HCT116 (cell line): ENCODE results near the gene IL32. TPM values are rescaled to one million over a fixed set of nuclear protein-coding genes. Genes with fewer than 3 reads are reported as not detected.

ENCODE experiments used
- ATAC-seq: fragments of 200-7000 bp; cut with Tn5 transposase; 2 replicates; pipeline ENCODE4 v1.9.1; 2020; ENCODE audit warnings: mild to moderate bottlenecking, moderate library complexity
- BruUV-seq: library from RNA; stranded (reverse); fragments of 400-500 nt; replicated peaks from 2 replicates; lab custom pipeline; 2021; lab: Mats Ljungman, UMichigan
- CTCF ChIA-PET: fragments of 300-600 bp; sonication (Branson Sonifier 250); formaldehyde crosslinking; loops from one replicate; lab custom pipeline; 2021; ENCODE audit warnings: antibody characterized with exemption; lab: Charles Lee
- POLR2A ChIA-PET: fragments of 300-600, 350-600 bp; sonication (Branson Sonifier 250); formaldehyde crosslinking; loops from one replicate; lab custom pipeline; 2021; ENCODE audit warnings: antibody characterized with exemption; lab: Charles Lee
- RAD21 ChIA-PET, 2 experiments: fragments of 300-600 bp; sonication (Branson Sonifier 250); formaldehyde crosslinking; loops; one replicate each; lab custom pipeline; 2023; ENCODE audit warnings: low total read pairs in 2 of 2; ENCODE audit not compliant: uncharacterized antibody in 2 of 2, unreplicated experiment in 2 of 2, low non-redundant PET in 1 of 2; lab: Charles Lee
- DNase-seq: peaks from one replicate; pipeline ENCODE4 v3.0.0-alpha.2; 2010; ENCODE audit warnings: low read depth, low spot score
- H2AFZ ChIP-seq: fragments of 200-600 bp; shearing (Covaris generic), sonication (generic); 2 replicates; pipeline ENCODE4 v1.6.1; 2017; ENCODE audit warnings: low read depth, mixed run types, mixed read lengths, antibody characterized with exemption, low read length; ENCODE audit not compliant: poor library complexity, severe bottlenecking
- H3K27ac ChIP-seq: 2 replicates; pipeline ENCODE4 v1.5.1; 2012; ENCODE audit warnings: low read depth, low read length
- H3K27me3 ChIP-seq: fragments of 200-600 bp; sonication (generic); 2 replicates; pipeline ENCODE4 v1.6.1; 2016; ENCODE audit warnings: mixed run types, low read length, mixed read lengths; ENCODE audit not compliant: insufficient read depth
- H3K36me3 ChIP-seq, 2 experiments: fragments of 200-500 bp in 1 of 2; fragments of 200-600 bp in 1 of 2; sonication (Bioruptor generic) in 1 of 2; sonication (generic) in 1 of 2; 2 replicates each; pipeline versions ENCODE4 v1.5.1 to v1.6.1; 2014 to 2016; ENCODE audit warnings: low read length in 2 of 2, inconsistent platforms in 1 of 2, mixed read lengths in 1 of 2, mixed run types in 1 of 2; ENCODE audit not compliant: insufficient read depth in 2 of 2, control insufficient read depth in 1 of 2
- H3K4me1 ChIP-seq, 2 experiments: fragments of 200-600 bp in 1 of 2; sonication (generic) in 1 of 2; 2 replicates each; pipeline versions ENCODE4 v1.5.1 to v1.6.1; 2012 to 2017; ENCODE audit warnings: low read length in 2 of 2, inconsistent platforms in 1 of 2, mild to moderate bottlenecking in 1 of 2, mixed read lengths in 1 of 2, mixed run types in 1 of 2, moderate library complexity in 1 of 2; ENCODE audit not compliant: insufficient read depth in 2 of 2, control insufficient read depth in 1 of 2
- H3K4me2 ChIP-seq: fragments of 200-600 bp; sonication (generic); 2 replicates; pipeline ENCODE4 v1.6.1; 2017; ENCODE audit warnings: mixed run types, low read length, mixed read lengths
- H3K4me3 ChIP-seq, 2 experiments: fragments of 200-600 bp in 1 of 2; sonication (generic) in 1 of 2; replicated peaks in 1 of 2; 2 replicates each; pipeline ENCODE4 v1.5.1; 2011 to 2016; ENCODE audit warnings: low read length in 2 of 2, control low read depth in 1 of 2, low read depth in 1 of 2, mild to moderate bottlenecking in 1 of 2, mixed read lengths in 1 of 2, mixed run types in 1 of 2
- H3K79me2 ChIP-seq: fragments of 200-600 bp; sonication (generic); 2 replicates; pipeline ENCODE4 v1.6.1; 2017; ENCODE audit warnings: mild to moderate bottlenecking, mixed run types, low read length, moderate library complexity, mixed read lengths; ENCODE audit not compliant: insufficient read depth
- H3K9ac ChIP-seq: fragments of 200-600 bp; sonication (generic); 2 replicates; pipeline ENCODE4 v1.6.1; 2016; ENCODE audit warnings: low read length, mixed read lengths
- H3K9me2 ChIP-seq: fragments of 200-600 bp; sonication (generic), shearing (Covaris generic); 2 replicates; pipeline ENCODE4 v1.6.1; 2017; ENCODE audit warnings: mixed run types, mild to moderate bottlenecking, moderate library complexity; ENCODE audit not compliant: insufficient read depth
- H3K9me3 ChIP-seq, 2 experiments: fragments of 200-500 bp in 1 of 2; fragments of 200-600 bp in 1 of 2; sonication (Bioruptor generic) in 1 of 2; sonication (generic) in 1 of 2; 2 replicates each; pipeline ENCODE4 v1.6.1; 2014 to 2017; ENCODE audit warnings: low read length in 2 of 2, mixed read lengths in 2 of 2, inconsistent platforms in 1 of 2, low read depth in 1 of 2, mild to moderate bottlenecking in 1 of 2, mixed run types in 1 of 2, moderate library complexity in 1 of 2; ENCODE audit not compliant: control insufficient read depth in 1 of 2, insufficient read depth in 1 of 2
- H4K20me1 ChIP-seq: fragments of 200-600 bp; sonication (generic), shearing (Covaris generic); 2 replicates; pipeline ENCODE4 v1.6.1; 2017; ENCODE audit warnings: mixed run types, mild to moderate bottlenecking, moderate library complexity; ENCODE audit not compliant: insufficient read depth
- ATF3 ChIP-seq: IDR thresholded peaks from 2 replicates; pipeline ENCODE4 v1.6.1; 2012
- CBX3 ChIP-seq: IDR thresholded peaks from 2 replicates; pipeline ENCODE4 v1.6.1; 2012; ENCODE audit warnings: low read depth
- CTCF ChIP-seq, 3 experiments: fragments of 200-600 bp in 1 of 3; sonication (generic) in 1 of 3; IDR thresholded peaks in 2 of 3; conservative IDR thresholded peaks in 1 of 3; 2 replicates each; pipeline ENCODE4 v1.5.1; 2012 to 2017; ENCODE audit warnings: low read depth in 2 of 3, low read length in 2 of 3, antibody characterized with exemption in 1 of 3, borderline replicate concordance in 1 of 3, control low read depth in 1 of 3, mild to moderate bottlenecking in 1 of 3, mixed read lengths in 1 of 3, mixed run types in 1 of 3, moderate library complexity in 1 of 3; ENCODE audit not compliant: insufficient read depth in 1 of 3
- EGR1 ChIP-seq: IDR thresholded peaks from 2 replicates; pipeline ENCODE4 v1.6.1; 2012; ENCODE audit warnings: low read depth
- EZH2 ChIP-seq: fragments of 200-600 bp; sonication (generic); IDR thresholded peaks from 2 replicates; pipeline ENCODE4 v1.6.1; 2017; ENCODE audit warnings: antibody characterized with exemption, mixed run types
- EZH2phosphoT487 ChIP-seq: fragments of 200-600 bp; IDR thresholded peaks from 2 replicates; pipeline ENCODE4 v1.6.1; 2018; ENCODE audit warnings: antibody characterized with exemption, borderline replicate concordance
- FOSL1 ChIP-seq: IDR thresholded peaks from 2 replicates; pipeline ENCODE4 v1.6.1; 2012; ENCODE audit warnings: low read depth
- JUND ChIP-seq: IDR thresholded peaks from 2 replicates; pipeline ENCODE4 v1.6.1; 2012
- MAX ChIP-seq: IDR thresholded peaks from 2 replicates; pipeline ENCODE4 v1.6.1; 2012
- POLR2A ChIP-seq: IDR thresholded peaks from 2 replicates; pipeline ENCODE4 v1.7.0; 2011; ENCODE audit warnings: borderline replicate concordance; ENCODE audit not compliant: insufficient read depth, insufficient read length; ENCODE audit errors: extremely low read depth
- POLR2AphosphoS5 ChIP-seq: IDR thresholded peaks from 2 replicates; pipeline ENCODE4 v1.6.1; 2011; ENCODE audit warnings: mild to moderate bottlenecking, low read depth, low read length, moderate library complexity
- REST ChIP-seq: IDR thresholded peaks from 2 replicates; pipeline ENCODE4 v1.6.1; 2012; ENCODE audit warnings: low read depth
- SP1 ChIP-seq: IDR thresholded peaks from 2 replicates; pipeline ENCODE4 v1.6.1; 2012; ENCODE audit warnings: low read depth
- SRF ChIP-seq: IDR thresholded peaks from 2 replicates; pipeline ENCODE4 v1.6.1; 2012; ENCODE audit warnings: low read depth
- TCF7L2 ChIP-seq: IDR thresholded peaks from 2 replicates; pipeline ENCODE4 v1.7.0; 2011; ENCODE audit warnings: borderline replicate concordance, inconsistent platforms; ENCODE audit not compliant: insufficient read depth, insufficient read length; ENCODE audit errors: extremely low read depth
- YY1 ChIP-seq: IDR thresholded peaks from 2 replicates; pipeline ENCODE4 v1.6.1; 2011; ENCODE audit warnings: low read length, low read depth, moderate library complexity, mild to moderate bottlenecking; ENCODE audit not compliant: insufficient replicate concordance; ENCODE audit errors: extremely low read depth
- ZBTB33 ChIP-seq: IDR thresholded peaks from 2 replicates; pipeline ENCODE4 v1.6.1; 2011; ENCODE audit warnings: mild to moderate bottlenecking, low read length, moderate library complexity; ENCODE audit not compliant: insufficient replicate concordance; ENCODE audit errors: extremely low read depth
- ZFX ChIP-seq: fragments of 450-650 bp; IDR thresholded peaks from 2 replicates; pipeline ENCODE4 v1.6.1; 2017
- intact Hi-C: fragments of 100-400 bp; cut with micrococcal nuclease; formaldehyde crosslinking; loops from 2 replicates; pipeline ENCODE4 v1.10.0; 2022
- total RNA-seq: library from RNA; stranded (reverse); gene quantifications from one replicate; pipeline ENCODE4 v1.2.1, GENCODE V29; 2021; ENCODE audit not compliant: unreplicated experiment

Gene IL32
- total RNA-seq, 1 experiment from 2014 or later, result 13.7 TPM

GRCh38 chr16:3098459-3099394, 33.3 kb downstream of the IL32 start, which contains the start of gene ZSCAN10:
Gene ZSCAN10 (minus strand): TSS chr16:3099294. CDS start chr16:3092937, 6,357 bp downstream.
- no peak within 1 kb of the TSS for H3K9ac ChIP-seq
- no peaks in the 10 kb centered on the region for H3K9me3 ChIP-seq
- ChIA-PET CTCF (interaction anchor here (1.6 to 3.0 kb wide), 2 partner anchors 11 to 31 kb away, joined by 3 to 8 read pairs; no protein-coding TSS in a partner anchor), RAD21 (no interaction called here), POLR2A (interaction anchor here (1.0 kb wide), 1 partner anchor 79 kb away, joined by 3 read pairs; the partner anchor contains the start of gene TNFRSF12A)
- intact Hi-C loops, result no loop called here
- H3K4me1 ChIP-seq, result peaks cover 16 to 28% of the 10 kb centered on the region in 2 experiments
- H3K27ac ChIP-seq, result peak within 1 kb of the TSS; percentile 46; the same call in 1 of the 2 replicates
- H3K4me3 ChIP-seq, result 0 out of 4 replicates have a peak within 1 kb of the TSS, but pooled peaks of 1 of the 2 experiments have one; percentile 29
- DNase-seq (no peak), ATAC-seq (no peak)
- no TSS peak for BruUV-seq
- H3K4me2 ChIP-seq, result peak within 1 kb of the TSS; percentile 67
- H3K36me3 ChIP-seq, result no peaks in the 10 kb centered on the region
- H4K20me1 ChIP-seq, result no peaks in the 10 kb centered on the region
- no peaks in the 10 kb centered on the region for H3K9me2 ChIP-seq
- no peaks in the 10 kb centered on the region for H3K79me2 ChIP-seq
- no peak within 1 kb of the TSS for H2AFZ ChIP-seq
- H3K27me3 ChIP-seq, result no peaks in the 10 kb centered on the region
- TF ChIP-seq ZFX, result no peak
- TF ChIP-seq EZH2phosphoT487, result no peak
- TF ChIP-seq POLR2AphosphoS5, result no peak
- TF ChIP-seq YY1, result no peak
- TF ChIP-seq POLR2A, result no peak
- TF ChIP-seq EGR1, result no peak
- no peak for TF ChIP-seq JUND
- TF ChIP-seq FOSL1, result no peak
- TF ChIP-seq ZBTB33, result no peak
- TF ChIP-seq CBX3, result no peak
- no peak for TF ChIP-seq SP1
- no peak for TF ChIP-seq SRF
- TF ChIP-seq ATF3, result no peak
- TF ChIP-seq REST, result no peak
- TF ChIP-seq CTCF (IDR thresholded peaks at IDR 0.05 in 2 of 3, conservative IDR thresholded peaks at IDR 0.05 in 1 of 3; ENCODE audit: borderline replicate concordance in 1 of 3, insufficient read depth in 1 of 3, low read depth in 2 of 3, low read length in 2 of 3), result no peak
- no peak for TF ChIP-seq MAX
- no peak for TF ChIP-seq TCF7L2
- no peak for TF ChIP-seq EZH2
